H1 (cell line): Measurements from ENCODE around the gene ITIH6. TPM values are rescaled to one million over a fixed set of nuclear protein-coding genes. Genes with fewer than 3 reads are reported as not detected.

Source experiments
- CTCF ChIA-PET: fragments of 300-600 bp; sonication (Branson Sonifier 250); formaldehyde crosslinking; loops from one replicate; lab custom pipeline; 2021; ENCODE audit not compliant: partially characterized antibody; lab: Charles Lee
- POLR2A ChIA-PET: fragments of 300-600 bp; sonication (Branson Sonifier 250); formaldehyde crosslinking; loops from one replicate; lab custom pipeline; 2021; ENCODE audit warnings: inconsistent platforms; ENCODE audit not compliant: partially characterized antibody; lab: Charles Lee
- DNase-seq, 2 experiments: peaks; one replicate each; pipeline versions ENCODE4 v3.0.0 to v3.0.0-alpha.2; 2010 to 2022; ENCODE audit warnings: low spot score in 2 of 2, low read depth in 1 of 2, mixed read lengths in 1 of 2
- FAIRE-seq: peaks from 2 replicates; lab custom pipeline; 2011; peaks lifted over from hg19 to GRCh38; lab: Jason Lieb, UNC
- H2AFZ ChIP-seq: 2 replicates; pipeline ENCODE4 v1.8.1; 2012; ENCODE audit warnings: low read length, inconsistent platforms
- H2AK5ac ChIP-seq: 2 replicates; pipeline ENCODE4 v1.6.1; 2013; ENCODE audit warnings: low read depth, low read length
- H2BK120ac ChIP-seq: replicated peaks from 2 replicates; pipeline ENCODE3; 2013; ENCODE audit warnings: low read depth, low read length, inconsistent platforms
- H2BK12ac ChIP-seq: 2 replicates; pipeline ENCODE4 v1.6.1; 2013; ENCODE audit warnings: low read depth, low read length
- H2BK15ac ChIP-seq: 2 replicates; pipeline ENCODE4 v1.6.1; 2013; ENCODE audit warnings: low read length
- H2BK20ac ChIP-seq: 2 replicates; pipeline ENCODE4 v1.6.1; 2013; ENCODE audit warnings: low read length
- H2BK5ac ChIP-seq: 2 replicates; pipeline ENCODE4 v1.6.1; 2013; ENCODE audit warnings: low read depth, low read length
- H3K14ac ChIP-seq: 2 replicates; pipeline ENCODE4 v1.6.1; 2013; ENCODE audit warnings: inconsistent platforms; ENCODE audit not compliant: insufficient read length
- H3K18ac ChIP-seq: 2 replicates; pipeline ENCODE4 v1.6.1; 2013; ENCODE audit warnings: low read length; ENCODE audit errors: extremely low read depth
- H3K23ac ChIP-seq: 2 replicates; pipeline ENCODE4 v1.6.1; 2013; ENCODE audit warnings: inconsistent platforms; ENCODE audit not compliant: insufficient read length
- H3K23me2 ChIP-seq: 2 replicates; pipeline ENCODE4 v1.6.1; 2013; ENCODE audit warnings: low read depth, low read length
- H3K27ac ChIP-seq: 2 replicates; pipeline ENCODE4 v1.6.1; 2011; ENCODE audit warnings: low read depth, low read length, inconsistent platforms
- H3K27me3 ChIP-seq, 4 experiments: replicated peaks in 1 of 4; 1 replicate in 1 of 4; 2 replicates in 3 of 4; pipeline versions ENCODE4 v1.6.1 to v1.8.1; 2011 to 2013; ENCODE audit warnings: low read length in 3 of 4, mild to moderate bottlenecking in 3 of 4, inconsistent platforms in 2 of 4, mixed read lengths in 2 of 4, moderate library complexity in 1 of 4; ENCODE audit not compliant: control insufficient read depth in 3 of 4, insufficient read depth in 3 of 4; ENCODE audit errors: extremely low read depth in 1 of 4
- H3K36me3 ChIP-seq, 4 experiments: 2 replicates each; pipeline versions ENCODE4 v1.6.1 to v1.8.1; 2011 to 2013; ENCODE audit warnings: mild to moderate bottlenecking in 4 of 4, low read length in 3 of 4, moderate library complexity in 2 of 4, control low read depth in 1 of 4, inconsistent platforms in 1 of 4; ENCODE audit not compliant: insufficient read depth in 4 of 4, control insufficient read depth in 2 of 4
- H3K4ac ChIP-seq: replicated peaks from 2 replicates; pipeline ENCODE3; 2013; ENCODE audit warnings: low read length, low read depth, mixed read lengths, inconsistent platforms; ENCODE audit not compliant: insufficient read length
- H3K4me1 ChIP-seq, 4 experiments: replicated peaks in 1 of 4; 1 replicate in 1 of 4; 2 replicates in 3 of 4; pipeline versions ENCODE4 v1.6.1 to v1.8.1; 2011 to 2013; ENCODE audit warnings: low read length in 3 of 4, inconsistent platforms in 2 of 4, mixed read lengths in 1 of 4; ENCODE audit not compliant: insufficient read depth in 4 of 4, control insufficient read depth in 3 of 4
- H3K4me2 ChIP-seq, 2 experiments: 2 replicates each; pipeline versions ENCODE4 v1.6.1 to v1.8.1; 2011 to 2013; ENCODE audit warnings: low read depth in 2 of 2, low read length in 2 of 2, control low read depth in 1 of 2, inconsistent platforms in 1 of 2, mild to moderate bottlenecking in 1 of 2; ENCODE audit not compliant: insufficient read depth in 1 of 2
- H3K4me3 ChIP-seq, 4 experiments: fragments of 200-600, 300-600 bp in 1 of 4; sonication (generic), shearing (Covaris generic), sonication (Bioruptor Twin) in 1 of 4; 2 replicates each; pipeline versions ENCODE4 v1.5.1 to v1.8.1; 2011 to 2016; ENCODE audit warnings: low read length in 4 of 4, low read depth in 3 of 4, control low read depth in 2 of 4, inconsistent platforms in 2 of 4, mild to moderate bottlenecking in 2 of 4, mixed read lengths in 1 of 4, moderate library complexity in 1 of 4; ENCODE audit not compliant: insufficient read depth in 2 of 4; ENCODE audit errors: extremely low read depth in 1 of 4
- H3K56ac ChIP-seq: replicated peaks from 2 replicates; pipeline ENCODE3; 2013; ENCODE audit warnings: low read depth, mild to moderate bottlenecking, mixed read lengths, low read length, inconsistent platforms; ENCODE audit not compliant: insufficient read length
- H3K79me1 ChIP-seq: 2 replicates; pipeline ENCODE4 v1.6.1; 2013; ENCODE audit warnings: low read depth, low read length, control low read depth
- H3K79me2 ChIP-seq, 2 experiments: 2 replicates each; pipeline versions ENCODE4 v1.6.1 to v1.8.1; 2012 to 2013; ENCODE audit warnings: low read length in 2 of 2, mild to moderate bottlenecking in 2 of 2, inconsistent platforms in 1 of 2; ENCODE audit not compliant: insufficient read depth in 2 of 2, control insufficient read depth in 1 of 2
- H3K9ac ChIP-seq, 4 experiments: replicated peaks in 1 of 4; 1 replicate in 1 of 4; 2 replicates in 3 of 4; pipeline versions ENCODE4 v1.6.1 to v1.8.1; 2011 to 2013; ENCODE audit warnings: low read depth in 3 of 4, low read length in 3 of 4, control low read depth in 2 of 4, mild to moderate bottlenecking in 2 of 4, moderate library complexity in 2 of 4, inconsistent platforms in 1 of 4; ENCODE audit errors: extremely low read depth in 1 of 4
- H3K9me3 ChIP-seq, 2 experiments: 2 replicates each; pipeline versions ENCODE4 v1.6.1 to v1.8.1; 2012 to 2013; ENCODE audit warnings: mild to moderate bottlenecking in 2 of 2, moderate library complexity in 2 of 2, control low read depth in 1 of 2, inconsistent platforms in 1 of 2, low read depth in 1 of 2, low read length in 1 of 2, mixed read lengths in 1 of 2; ENCODE audit not compliant: insufficient read depth in 2 of 2
- H4K20me1 ChIP-seq, 2 experiments: replicated peaks in 1 of 2; 2 replicates each; pipeline versions ENCODE3 to v1.8.1; 2011 to 2013; ENCODE audit warnings: inconsistent platforms in 2 of 2, low read length in 2 of 2, mild to moderate bottlenecking in 1 of 2; ENCODE audit not compliant: insufficient read depth in 2 of 2, control insufficient read depth in 1 of 2
- H4K5ac ChIP-seq: 2 replicates; pipeline ENCODE4 v1.6.1; 2013; ENCODE audit warnings: low read length, low read depth, mixed read lengths, inconsistent platforms; ENCODE audit not compliant: insufficient read length
- H4K8ac ChIP-seq: 2 replicates; pipeline ENCODE4 v1.8.0; 2013; ENCODE audit warnings: mild to moderate bottlenecking, moderate library complexity, low read length, inconsistent platforms; ENCODE audit not compliant: insufficient read depth; ENCODE audit errors: extremely low read depth
- H4K91ac ChIP-seq: replicated peaks from 2 replicates; pipeline ENCODE3; 2013; ENCODE audit warnings: low read length, mixed read lengths, inconsistent platforms; ENCODE audit not compliant: insufficient read length
- CBX8 ChIP-seq: fragments of 300-800, 300-1000 bp; sonication (generic); IDR thresholded peaks from 2 replicates; pipeline ENCODE4 v1.7.1; 2016; ENCODE audit warnings: low read depth, low read length, borderline replicate concordance
- TAF7 ChIP-seq: optimal IDR thresholded peaks from 2 replicates; pipeline ENCODE3; 2011; ENCODE audit warnings: low read depth, mild to moderate bottlenecking, inconsistent platforms, low read length, moderate library complexity, borderline replicate concordance
- polyA plus RNA-seq, 7 experiments: library from polyadenylated mRNA; depleted of rRNA in 3 of 7; stranded (reverse) in 5 of 7; unstranded in 2 of 7; fragments of >200 nt in 5 of 7; fragments of 200-250 nt in 2 of 7; gene quantifications; 1 replicate in 5 of 7; 2 replicates in 1 of 7; 4 replicates in 1 of 7; pipeline versions ENCODE4 v1.2.1 to v1.2.3, GENCODE V29; 2011 to 2013; ENCODE audit warnings: missing spikeins in 2 of 7, mixed read lengths in 2 of 7
- total RNA-seq: library from RNA; stranded (reverse); fragmentation: NEBNext Ultra II Directional; extraction: Animal tissue kit (Norgen Biotek cat#: 25700); gene quantifications from 2 replicates; pipeline ENCODE4 v1.2.1, GENCODE V29; 2021
- TF ChIP-seq, protein P1 (sequence below), 3 experiments: IDR thresholded peaks; 1 replicate in 2 of 3; 2 replicates in 1 of 3; pipeline versions ENCODE4 v1.5.1 to v1.6.1; 2011; ENCODE audit warnings: low read length in 3 of 3, mild to moderate bottlenecking in 3 of 3, inconsistent platforms in 2 of 3, low read depth in 1 of 3, moderate library complexity in 1 of 3; ENCODE audit not compliant: insufficient read depth in 1 of 3; ENCODE audit errors: control extremely low read depth in 1 of 3

ITIH6 gene
- total and polyA plus RNA-seq, 2 of the 8 experiments (the other 6 are each of a cell fraction or from before 2014, with no cell fraction given): 0.02 TPM; not detected in 1

DNA sequence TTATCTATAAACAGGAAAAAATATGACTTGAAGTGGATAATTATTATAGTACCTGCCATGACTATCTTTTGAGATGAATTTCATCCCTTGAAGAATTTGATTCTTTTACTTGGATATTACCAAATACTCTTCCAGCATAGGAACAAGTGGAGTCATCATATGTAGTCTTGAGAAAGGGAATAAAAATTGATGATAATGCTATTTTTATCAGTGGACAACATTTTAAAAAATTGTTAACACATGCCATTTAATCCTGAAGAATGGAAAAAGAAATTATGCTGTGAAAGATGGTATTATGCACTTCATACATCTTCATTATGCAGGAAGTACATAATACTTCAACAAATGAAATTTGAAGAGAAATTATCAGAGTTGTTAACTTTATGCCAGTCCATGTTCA lies 83.6 kb downstream of the ITIH6 start:
- Histone ChIP-seq H3K27ac (no peak overlapping the region), H2BK5ac (no peak overlapping the region), H3K79me2 (no peaks in the 10 kb centered on the region), H2BK120ac (no peak overlapping the region), H3K56ac (no peak overlapping the region), H4K8ac (no peak overlapping the region), H3K79me1 (no peaks in the 10 kb centered on the region), H3K9me3 (no peaks in the 10 kb centered on the region), H3K23me2 (no peaks in the 10 kb centered on the region), H3K4ac (no peak overlapping the region), H2AK5ac (no peak overlapping the region), H3K14ac (no peak overlapping the region), H2AFZ (no peak overlapping the region), H4K20me1 (no peaks in the 10 kb centered on the region), H2BK20ac (no peak overlapping the region), H3K36me3 (no peaks in the 10 kb centered on the region), H3K18ac (no peak overlapping the region), H2BK15ac (no peak overlapping the region), H4K5ac (no peak overlapping the region), H4K91ac (no peak overlapping the region), H3K27me3 (no peaks in the 10 kb centered on the region), H3K4me3 (no peak overlapping the region), H3K4me1 (no peaks in the 10 kb centered on the region), H3K9ac (no peak overlapping the region), H3K23ac (no peak overlapping the region), H2BK12ac (no peak overlapping the region), H3K4me2 (no peak overlapping the region)
- no peak for FAIRE-seq
- ChIA-PET POLR2A (no interaction called here), CTCF (no interaction called here)
- no peak for DNase-seq
- no peak for TF ChIP-seq CBX8
- TF ChIP-seq, protein P1, sequence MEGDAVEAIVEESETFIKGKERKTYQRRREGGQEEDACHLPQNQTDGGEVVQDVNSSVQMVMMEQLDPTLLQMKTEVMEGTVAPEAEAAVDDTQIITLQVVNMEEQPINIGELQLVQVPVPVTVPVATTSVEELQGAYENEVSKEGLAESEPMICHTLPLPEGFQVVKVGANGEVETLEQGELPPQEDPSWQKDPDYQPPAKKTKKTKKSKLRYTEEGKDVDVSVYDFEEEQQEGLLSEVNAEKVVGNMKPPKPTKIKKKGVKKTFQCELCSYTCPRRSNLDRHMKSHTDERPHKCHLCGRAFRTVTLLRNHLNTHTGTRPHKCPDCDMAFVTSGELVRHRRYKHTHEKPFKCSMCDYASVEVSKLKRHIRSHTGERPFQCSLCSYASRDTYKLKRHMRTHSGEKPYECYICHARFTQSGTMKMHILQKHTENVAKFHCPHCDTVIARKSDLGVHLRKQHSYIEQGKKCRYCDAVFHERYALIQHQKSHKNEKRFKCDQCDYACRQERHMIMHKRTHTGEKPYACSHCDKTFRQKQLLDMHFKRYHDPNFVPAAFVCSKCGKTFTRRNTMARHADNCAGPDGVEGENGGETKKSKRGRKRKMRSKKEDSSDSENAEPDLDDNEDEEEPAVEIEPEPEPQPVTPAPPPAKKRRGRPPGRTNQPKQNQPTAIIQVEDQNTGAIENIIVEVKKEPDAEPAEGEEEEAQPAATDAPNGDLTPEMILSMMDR (IDR thresholded peaks at IDR 0.05; ENCODE audit: control extremely low read depth in 1 of 3, insufficient read depth in 1 of 3, low read depth in 1 of 3, low read length in 3 of 3): no peak
- no peak for TF ChIP-seq TAF7
